HG03565 (cell line): ENCODE measurements around the gene DMXL1.
"Not testable (repeated sequence)": the region's sequence is repeated elsewhere in the genome, so short reads cannot be mapped to it uniquely, and the experiment has no call there.

Experiments used
- ATAC-seq: cut with Tn5 transposase; IDR thresholded peaks from one replicate; pipeline ENCODE4 v1.9.1; 2021; ENCODE audit warnings: mild to moderate bottlenecking, moderate library complexity; ENCODE audit not compliant: unreplicated experiment

The DMXL1 gene

DNA sequence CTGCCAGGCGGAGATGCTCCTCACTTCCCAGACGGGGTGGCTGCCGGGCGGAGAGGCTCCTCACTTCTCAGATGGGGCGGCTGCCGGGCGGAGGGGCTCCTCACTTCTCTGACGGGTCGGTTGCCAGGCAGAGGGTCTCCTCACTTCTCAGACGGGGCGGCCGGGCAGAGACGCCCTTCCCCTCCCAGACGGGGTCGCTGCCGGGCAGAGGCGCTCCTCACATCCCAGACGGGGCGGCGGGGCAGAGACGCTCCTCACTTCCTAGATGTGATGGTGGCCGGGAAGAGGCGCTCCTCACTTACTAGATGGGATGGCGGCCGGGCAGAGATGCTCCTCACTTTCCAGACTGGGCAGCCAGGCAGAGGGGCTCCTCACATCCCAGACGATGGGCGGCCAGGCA is 51.6 kb downstream of the DMXL1 start:
- not testable (repeated sequence) for ATAC-seq

DNA sequence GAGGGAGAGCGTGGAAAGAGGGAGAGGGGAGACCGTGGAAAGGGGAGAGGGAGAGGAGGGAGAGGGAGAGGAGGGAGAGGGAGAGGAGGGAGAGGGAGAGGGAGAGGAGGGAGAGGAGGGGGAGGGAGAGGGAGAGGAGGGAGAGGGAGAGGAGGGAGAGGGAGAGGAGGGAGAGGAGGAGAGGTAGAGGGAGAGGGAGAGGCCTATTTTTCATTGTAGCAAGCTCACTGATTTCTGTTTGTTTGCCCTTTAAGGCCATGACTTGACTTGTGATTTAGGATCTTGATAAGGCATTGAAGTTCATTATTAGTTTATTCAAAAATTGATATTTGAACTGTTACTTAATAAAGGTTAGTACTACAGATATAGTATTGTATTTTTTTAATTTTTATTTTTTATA is 52.4 kb downstream of the DMXL1 start:
- no peak for ATAC-seq

DNA sequence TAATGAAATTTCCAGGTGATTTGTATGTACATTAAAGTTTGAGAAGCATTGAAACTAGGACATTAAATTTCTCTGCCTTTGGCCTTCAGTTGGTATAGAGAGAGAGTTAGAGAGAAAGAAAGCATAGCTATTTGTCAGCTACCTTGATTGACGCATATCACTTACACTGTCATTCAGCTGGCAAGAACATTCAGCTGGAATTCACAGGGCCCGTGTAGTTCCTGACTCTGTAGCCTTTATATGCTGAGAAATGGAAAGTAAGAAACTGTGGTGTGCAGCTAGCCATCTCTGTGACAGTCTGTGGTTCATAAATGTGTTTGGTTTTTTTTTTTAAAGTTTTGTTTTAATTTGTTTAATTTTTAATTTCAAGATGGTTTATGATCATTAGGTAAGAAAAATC is 58.9 kb downstream of the DMXL1 start:
- ATAC-seq = no peak

DNA sequence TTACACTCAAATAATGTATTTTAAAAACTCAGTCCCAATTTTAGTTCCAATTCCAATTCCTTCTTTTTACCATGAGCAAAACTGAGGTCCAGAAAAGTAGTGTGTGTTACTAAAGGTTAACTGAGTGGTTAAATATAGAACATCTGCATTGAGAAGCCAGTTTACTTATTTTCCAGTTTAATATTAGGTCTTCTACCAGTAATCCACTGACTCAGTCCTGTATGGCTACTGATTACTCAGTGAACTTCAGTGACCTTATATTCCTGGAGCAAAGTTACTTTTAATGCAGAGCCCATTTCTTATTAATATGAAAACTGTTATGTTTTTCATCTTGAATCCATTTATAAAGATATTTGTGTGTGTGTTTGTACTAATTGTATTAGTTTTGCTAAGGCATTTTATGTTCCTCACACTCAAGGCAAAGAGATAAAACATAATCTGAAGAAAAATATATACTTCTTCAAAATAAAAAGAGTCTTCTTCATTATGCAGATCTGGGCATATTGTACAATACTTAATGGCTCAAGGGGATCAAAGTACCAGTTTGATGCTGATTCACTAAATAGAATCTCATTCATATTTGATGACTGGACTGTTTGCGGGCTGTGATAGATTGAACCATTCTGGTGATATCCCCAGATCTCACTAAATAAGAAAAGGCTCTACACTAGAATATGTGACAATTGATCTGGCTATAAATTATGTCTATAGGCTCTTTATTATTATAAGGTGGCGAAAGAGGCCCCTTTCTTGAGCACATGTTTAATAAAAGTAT is 60.8 kb downstream of the DMXL1 start:
- ATAC-seq = no peak

DNA sequence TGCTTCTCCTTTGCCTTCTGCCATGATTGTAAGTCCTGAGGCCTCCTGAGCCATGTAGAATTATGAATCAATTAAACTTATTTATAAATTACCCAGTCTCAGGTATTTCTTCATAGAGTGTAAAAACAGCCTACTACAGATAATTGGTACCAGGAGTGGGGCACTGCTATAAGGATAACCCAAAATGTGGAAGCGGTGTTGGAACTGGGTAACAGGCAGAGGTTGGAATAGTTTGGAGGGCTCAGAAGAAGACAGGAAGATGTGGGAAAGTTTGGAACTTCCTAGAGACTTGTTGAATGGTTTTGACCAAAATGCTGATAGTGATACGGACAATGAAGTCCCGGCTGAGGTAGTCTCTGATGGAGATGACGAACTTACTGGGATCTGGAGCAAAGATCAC is 64.9 kb downstream of the DMXL1 start:
- not testable (repeated sequence) for ATAC-seq

GRCh38 chr5:119136666-119137318 is 65.9 kb downstream of the DMXL1 start:
- no peak for ATAC-seq

DNA sequence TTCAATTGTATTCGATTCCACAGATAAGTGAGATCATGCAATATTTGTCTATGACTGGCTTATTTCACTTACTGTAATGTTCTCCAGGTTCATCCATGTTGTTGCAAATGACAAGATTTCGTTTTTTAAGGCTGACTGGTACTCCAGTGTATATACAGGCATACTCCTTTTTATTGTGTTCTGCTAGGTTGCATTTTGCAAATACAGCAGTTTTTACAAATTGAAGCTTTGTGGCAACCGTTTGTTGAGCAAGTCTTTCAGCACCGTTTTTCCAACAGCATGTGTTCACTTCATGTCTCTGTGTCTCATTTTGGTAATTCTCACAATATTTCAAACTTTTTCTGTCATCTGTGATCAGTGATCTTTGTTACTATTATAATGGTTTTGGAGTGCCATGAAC is 82.7 kb downstream of the DMXL1 start:
- ATAC-seq = no peak

GRCh38 chr5:119158144-119158543 is 87.3 kb downstream of the DMXL1 start:
- no peak for ATAC-seq

- ATAC-seq = no peak
Observed at GRCh38 chr5:119161430-119161829, 90.5 kb downstream of the DMXL1 start.

DNA sequence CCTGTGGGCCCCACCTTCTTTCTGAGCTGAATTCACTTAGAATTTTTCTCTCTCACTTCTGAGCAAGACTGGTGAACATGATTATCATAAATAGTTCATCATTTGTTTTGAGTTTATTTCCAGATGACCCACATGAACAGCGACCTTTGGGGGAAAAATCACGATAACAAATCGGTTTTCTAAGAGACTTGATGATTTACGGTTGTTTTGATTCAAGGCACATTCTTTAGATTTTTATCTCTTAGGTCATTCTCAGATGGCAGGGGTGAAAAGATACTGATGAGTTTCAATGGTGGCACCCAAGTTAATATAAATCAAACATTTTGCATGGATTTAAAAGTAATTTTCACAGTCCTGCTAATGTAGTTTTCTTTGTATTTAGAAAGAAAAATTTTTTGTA is 95.1 kb downstream of the DMXL1 start:
- ATAC-seq = no peak

DNA sequence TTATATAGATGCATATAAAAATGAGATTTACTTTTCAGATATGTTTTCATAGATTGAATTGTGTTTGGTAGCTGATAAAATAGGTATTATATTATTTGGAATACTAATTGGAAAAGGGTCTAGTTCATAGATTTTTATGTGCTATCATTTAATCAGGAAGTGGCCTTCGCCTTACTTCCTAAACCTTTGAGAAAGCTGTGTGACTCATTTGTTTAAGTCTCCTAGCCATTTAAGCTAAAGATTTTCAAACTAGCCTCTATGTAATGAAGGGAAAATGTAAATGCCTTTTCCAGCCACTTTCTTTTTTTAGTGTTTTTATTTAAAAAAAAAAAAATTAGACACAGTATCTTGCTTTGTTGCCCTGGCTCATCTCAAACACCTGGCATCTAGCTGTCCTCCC is 97.5 kb downstream of the DMXL1 start:
- ATAC-seq = no peak

GRCh38 chr5:119171686-119172085 is 100.8 kb downstream of the DMXL1 start:
- no peak for ATAC-seq

DNA sequence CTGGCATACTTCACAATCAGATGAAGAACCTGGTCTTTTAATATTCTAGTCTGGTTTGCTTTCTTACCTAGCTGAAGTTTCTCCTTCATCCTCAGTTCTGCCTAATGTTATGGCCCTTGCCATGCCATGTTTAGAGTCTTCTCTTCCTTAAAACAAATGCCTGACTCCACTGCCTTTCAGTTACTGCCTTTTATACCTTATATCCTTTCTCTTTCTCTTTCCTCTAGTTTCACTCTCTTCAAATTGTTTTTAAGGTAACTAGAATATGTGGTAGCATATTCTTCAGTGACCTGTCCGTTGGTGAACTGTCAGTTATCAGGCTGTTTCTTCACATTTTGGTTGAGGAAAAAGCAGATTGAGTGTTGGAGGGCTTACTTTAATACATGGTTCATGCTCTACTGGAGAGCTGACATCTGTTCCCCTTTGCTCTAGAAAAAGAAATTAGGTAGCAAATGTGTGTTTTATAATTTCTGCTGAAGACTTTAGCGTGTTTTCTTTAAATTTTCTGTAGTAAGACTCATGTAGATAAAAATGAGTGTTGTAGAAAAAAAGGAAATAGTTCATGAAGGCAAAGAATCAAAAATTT is 103.8 kb downstream of the DMXL1 start:
- ATAC-seq = no peak

DNA sequence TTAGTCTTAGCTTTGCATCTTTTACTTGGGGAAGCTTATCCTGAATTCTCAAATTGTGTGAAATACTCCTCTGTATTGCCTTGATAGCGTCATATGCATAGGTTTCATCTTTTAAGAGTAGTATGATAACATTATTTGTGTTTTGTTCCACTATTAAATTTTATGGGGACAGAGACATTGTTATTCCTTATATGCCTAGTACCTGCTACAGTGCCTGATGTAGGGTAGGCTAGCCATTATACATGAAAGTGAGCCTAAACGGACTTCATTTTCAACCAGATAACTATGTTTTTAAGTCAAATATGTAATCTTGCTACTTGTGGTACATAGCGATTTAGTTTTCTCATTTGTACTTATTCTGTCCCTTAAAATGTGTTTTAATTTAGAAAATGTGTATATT is 105.9 kb downstream of the DMXL1 start:
- ATAC-seq = no peak

DNA sequence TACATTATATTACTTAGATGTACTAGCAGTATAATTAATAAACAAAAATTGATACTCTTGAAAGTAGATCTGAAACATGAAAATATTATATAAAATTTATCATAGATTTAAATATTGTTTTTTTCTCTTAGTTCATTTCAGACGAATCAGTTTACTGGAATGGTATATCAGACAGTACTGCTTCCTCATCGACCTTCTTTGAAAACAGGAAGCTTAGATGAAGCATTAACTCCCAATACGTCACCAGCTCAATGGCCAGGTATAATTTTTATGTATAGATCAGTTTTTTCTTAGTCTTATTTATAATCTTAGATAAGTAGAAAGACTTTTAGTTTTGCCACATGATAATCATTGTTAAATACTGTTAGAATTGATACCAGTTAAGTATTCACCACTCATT is 106.3 kb downstream of the DMXL1 start:
- ATAC-seq = no peak

GRCh38 chr5:119178435-119178834 is 107.5 kb downstream of the DMXL1 start:
- no peak for ATAC-seq

DNA sequence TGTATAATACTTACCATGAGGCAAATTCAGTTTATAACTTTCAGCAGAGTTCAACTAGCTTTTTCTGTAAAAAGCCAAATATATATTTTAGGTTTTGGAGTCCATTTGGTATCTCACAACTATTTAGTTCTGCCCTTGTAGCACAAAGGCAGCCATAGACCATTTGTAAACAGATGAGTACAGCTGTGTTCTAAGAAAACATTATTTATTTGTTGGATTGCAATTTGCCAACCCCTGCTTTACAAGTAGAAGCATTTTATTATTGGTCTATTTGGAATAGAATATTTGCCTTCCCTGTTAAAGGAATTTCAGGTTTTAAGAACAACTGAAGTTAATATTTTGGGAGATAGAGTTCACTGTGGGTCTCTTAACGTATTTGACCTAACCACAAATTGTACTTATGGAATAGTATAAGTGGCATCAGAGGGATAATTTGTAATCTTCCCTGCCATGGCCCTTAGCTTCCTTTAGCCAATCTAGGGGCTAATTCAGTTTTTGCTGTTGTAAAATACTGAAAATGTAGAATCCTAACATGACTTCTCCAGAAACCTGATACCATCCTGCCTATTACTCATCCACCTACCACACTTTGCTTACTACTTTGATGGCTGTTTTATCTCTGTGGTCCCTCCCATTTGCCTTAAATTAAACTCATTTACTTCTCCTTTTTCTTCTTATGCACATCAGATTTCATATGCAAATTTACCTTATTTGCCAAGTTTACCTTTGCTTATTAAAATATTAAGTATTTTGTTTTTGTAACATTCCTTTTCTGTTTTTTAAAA is 109.2 kb downstream of the DMXL1 start:
- no peak for ATAC-seq

DNA sequence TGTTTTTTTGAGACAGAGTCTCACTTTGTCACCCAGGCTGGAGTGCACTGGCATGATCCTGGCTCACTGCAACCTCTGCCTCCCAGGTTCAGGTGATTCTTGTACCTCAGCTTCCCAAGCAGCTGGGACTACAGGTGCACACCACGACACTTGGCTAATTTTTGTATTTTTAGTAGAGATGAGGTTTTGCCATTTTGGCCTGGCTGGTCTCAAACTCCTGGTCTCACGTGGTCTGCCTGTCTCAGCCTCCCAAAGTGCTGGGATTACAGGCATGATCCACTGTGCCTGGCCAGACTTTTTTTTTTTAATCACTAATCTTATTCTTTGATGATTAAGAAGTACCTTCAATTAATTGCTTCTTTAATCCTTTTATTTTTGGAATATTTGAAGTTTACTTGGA is 114.6 kb downstream of the DMXL1 start:
- ATAC-seq = not testable (repeated sequence)

GRCh38 chr5:119187776-119188529 is 117.1 kb downstream of the DMXL1 start:
- ATAC-seq = no peak

DNA sequence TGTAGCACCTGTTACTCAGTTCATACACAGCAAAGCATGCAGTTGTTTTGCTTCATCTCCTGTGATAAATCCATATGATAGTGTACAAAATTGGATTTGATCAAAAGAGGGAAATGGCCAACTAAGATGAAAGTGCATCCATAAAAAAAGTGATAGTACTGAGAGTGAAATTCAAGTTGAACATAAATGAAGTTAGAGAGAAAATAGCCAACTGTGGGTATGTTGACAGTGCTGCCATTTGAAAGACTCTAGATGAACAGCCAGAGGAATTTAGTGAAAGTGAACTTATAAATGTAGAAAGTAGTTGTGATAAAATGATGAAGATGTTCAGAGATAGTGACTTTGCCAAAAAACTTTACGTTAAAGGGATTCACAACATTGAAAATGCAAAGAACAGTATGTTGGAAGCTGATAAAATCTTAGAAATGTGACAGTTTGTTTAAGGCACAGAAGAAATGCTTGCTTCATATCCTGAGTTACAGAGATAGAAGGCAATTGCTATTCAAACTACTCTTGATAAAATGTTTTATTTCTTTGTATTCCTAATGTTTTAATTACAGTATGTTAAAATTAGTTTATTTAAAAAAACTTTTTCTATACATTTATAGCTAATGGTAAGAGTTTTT is 119.7 kb downstream of the DMXL1 start:
- no peak for ATAC-seq
